Mammary epithelial cell (primary cell): Measurements from ENCODE around the gene MYO3B.
"Not testable (repeated sequence)": the region's sequence is repeated elsewhere in the genome, so short reads cannot be mapped to it uniquely, and the experiment has no call there.

Experiments used
- CTCF ChIP-seq, 2 donors: IDR thresholded peaks in 1 of 2; conservative IDR thresholded peaks in 1 of 2; 2 replicates each; pipeline ENCODE4 v1.5.1; 2011 to 2012; ENCODE audit warnings: inconsistent platforms in 2 of 2, low read length in 2 of 2, mild to moderate bottlenecking in 2 of 2, control low read depth in 1 of 2, low read depth in 1 of 2; ENCODE audit not compliant: insufficient read depth in 1 of 2; ENCODE audit errors: extremely low read depth in 1 of 2
- EZH2 ChIP-seq: IDR thresholded peaks from 2 replicates; pipeline ENCODE4 v1.6.1; 2012; ENCODE audit warnings: low read length, inconsistent platforms, borderline replicate concordance

DNA sequence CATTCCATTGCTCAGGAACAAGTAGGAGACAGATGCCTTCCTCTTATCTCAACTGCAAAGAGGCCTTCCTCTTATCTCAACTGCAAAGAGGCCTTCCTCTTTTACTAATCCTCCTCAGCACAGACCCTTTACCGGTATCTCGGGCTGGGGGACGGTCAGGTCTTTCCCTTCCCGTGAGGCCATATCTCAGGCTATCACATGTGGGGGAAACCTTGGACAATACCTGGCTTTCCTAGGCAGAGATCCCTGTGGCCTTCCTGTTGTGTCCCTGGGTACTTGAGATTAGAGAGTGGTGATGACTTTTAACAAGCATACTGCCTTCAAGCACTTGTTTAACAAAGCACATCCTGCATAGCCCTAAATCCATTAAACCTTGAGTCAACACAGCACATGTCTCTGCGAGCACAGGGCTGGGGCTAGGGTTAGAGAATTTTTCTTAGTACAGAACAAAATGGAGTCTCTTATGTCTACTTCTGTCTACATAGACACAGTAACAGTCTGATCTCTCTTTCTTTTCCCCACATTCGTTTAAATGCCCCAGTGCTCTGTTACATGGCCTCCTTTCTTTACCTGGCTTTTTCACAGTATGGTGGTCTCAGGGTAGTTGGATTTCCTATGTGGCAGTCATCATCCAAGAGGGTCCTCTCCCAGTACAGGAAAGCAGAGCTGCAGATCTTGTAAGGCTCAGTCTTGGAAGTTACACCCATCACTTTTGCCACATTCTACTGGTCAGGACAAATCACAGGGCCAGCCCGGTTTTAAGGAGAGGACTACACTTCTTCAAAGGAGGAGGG, 86.0 kb downstream of the MYO3B start:
- not testable (repeated sequence) for TF ChIP-seq CTCF (conservative IDR thresholded peaks at IDR 0.05 in 1 of 2, IDR thresholded peaks at IDR 0.05 in 1 of 2; ENCODE audit: extremely low read depth in 1 of 2, insufficient read depth in 1 of 2, low read depth in 1 of 2, low read length in 2 of 2); EZH2
